Bronchial smooth muscle cell (primary cell): ENCODE data around the gene CDC42BPG. TPM values are rescaled to one million over a fixed set of nuclear protein-coding genes. Genes with fewer than 3 reads are reported as not detected.

Experiments
- total RNA-seq: library from RNA; depleted of rRNA; stranded (reverse); fragments of >200 nt; gene quantifications from 2 replicates; pipeline ENCODE4 v1.2.1, GENCODE V29; 2014

CDC42BPG gene, protein sequence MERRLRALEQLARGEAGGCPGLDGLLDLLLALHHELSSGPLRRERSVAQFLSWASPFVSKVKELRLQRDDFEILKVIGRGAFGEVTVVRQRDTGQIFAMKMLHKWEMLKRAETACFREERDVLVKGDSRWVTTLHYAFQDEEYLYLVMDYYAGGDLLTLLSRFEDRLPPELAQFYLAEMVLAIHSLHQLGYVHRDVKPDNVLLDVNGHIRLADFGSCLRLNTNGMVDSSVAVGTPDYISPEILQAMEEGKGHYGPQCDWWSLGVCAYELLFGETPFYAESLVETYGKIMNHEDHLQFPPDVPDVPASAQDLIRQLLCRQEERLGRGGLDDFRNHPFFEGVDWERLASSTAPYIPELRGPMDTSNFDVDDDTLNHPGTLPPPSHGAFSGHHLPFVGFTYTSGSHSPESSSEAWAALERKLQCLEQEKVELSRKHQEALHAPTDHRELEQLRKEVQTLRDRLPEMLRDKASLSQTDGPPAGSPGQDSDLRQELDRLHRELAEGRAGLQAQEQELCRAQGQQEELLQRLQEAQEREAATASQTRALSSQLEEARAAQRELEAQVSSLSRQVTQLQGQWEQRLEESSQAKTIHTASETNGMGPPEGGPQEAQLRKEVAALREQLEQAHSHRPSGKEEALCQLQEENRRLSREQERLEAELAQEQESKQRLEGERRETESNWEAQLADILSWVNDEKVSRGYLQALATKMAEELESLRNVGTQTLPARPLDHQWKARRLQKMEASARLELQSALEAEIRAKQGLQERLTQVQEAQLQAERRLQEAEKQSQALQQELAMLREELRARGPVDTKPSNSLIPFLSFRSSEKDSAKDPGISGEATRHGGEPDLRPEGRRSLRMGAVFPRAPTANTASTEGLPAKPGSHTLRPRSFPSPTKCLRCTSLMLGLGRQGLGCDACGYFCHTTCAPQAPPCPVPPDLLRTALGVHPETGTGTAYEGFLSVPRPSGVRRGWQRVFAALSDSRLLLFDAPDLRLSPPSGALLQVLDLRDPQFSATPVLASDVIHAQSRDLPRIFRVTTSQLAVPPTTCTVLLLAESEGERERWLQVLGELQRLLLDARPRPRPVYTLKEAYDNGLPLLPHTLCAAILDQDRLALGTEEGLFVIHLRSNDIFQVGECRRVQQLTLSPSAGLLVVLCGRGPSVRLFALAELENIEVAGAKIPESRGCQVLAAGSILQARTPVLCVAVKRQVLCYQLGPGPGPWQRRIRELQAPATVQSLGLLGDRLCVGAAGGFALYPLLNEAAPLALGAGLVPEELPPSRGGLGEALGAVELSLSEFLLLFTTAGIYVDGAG (N-terminal part only)
- total RNA-seq, result 0.16 and 0.69 TPM in 2 replicates

DNA sequence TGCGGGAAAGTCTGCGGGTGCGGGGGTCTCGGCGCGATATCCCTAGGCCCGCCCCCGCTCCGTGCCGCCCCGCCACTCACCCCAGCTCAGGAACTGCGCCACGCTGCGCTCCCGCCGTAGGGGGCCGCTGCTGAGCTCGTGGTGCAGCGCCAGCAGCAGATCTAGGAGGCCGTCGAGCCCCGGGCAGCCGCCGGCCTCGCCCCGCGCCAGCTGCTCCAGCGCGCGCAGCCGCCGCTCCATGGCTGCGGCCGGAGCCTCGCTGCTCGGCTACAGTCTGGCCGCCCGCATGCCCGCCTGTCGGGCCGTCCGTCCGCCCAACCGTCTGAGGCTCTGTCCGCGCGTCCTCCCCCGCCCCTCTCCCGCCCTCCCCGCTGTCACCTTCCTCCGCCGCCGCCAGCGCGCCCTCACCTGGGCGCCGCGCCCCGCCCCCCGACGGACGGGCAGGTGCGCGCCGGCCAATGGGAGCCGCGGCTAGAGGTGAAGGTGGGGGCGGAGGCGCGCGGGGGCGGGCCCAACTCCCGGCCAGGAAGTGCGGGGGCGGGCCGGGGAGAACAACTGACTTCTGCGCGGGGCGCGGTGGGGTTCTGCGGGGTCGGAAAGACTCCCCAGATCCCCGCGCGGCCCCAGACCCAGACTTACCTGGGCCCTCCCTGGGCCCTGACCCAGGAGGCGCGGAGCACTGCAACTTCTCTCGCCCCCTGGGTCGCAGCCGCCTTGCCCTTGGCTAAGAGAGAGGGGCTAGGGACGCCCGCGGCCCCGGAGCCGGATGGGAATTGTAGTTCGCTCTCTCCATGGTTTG lies at the start of gene CDC42BPG:
CDC42BPG (minus strand) TSS at position 324 of the 799 bp plus-strand sequence; CDS start at position 240, 84 bp downstream.

DNA sequence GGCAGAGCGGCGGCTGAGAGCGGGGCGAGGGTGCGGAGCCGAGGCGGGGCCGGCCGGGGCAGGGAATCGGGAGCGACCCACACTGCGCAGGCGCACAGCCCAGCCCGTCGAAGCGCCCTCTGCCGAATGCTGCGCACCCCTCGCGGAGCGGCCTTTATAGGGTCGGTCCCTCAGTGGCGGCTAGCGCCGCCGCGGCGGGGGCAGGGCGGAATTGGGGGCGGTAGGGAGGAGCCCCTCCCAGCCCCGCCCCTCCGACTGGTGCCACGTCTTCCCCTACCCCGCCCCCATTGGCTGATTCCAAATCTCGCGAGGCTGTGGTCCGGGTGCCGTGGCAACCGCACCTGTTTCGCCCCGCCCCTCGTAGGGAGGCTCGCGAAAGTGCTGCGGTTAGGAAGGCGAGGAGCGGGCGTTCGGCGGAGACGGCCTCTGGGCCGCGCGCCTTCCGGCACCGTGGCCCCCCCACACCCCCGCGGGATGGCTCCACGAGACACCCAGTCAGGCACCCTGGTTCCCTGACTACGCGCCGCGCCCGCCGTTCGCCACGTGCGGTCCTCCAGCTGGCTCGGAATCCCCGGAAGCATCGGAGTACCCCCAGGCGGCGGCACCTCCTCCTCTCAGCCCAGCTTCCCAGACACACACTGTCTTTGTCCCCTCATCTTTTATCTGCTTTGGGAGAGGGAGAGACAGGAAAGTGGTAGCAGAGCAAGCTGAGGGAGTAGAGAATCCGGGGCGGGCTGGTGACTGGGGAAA lies 34.2 kb upstream of the CDC42BPG start, which contains the start of gene EHD1:
EHD1 (minus strand) TSS at position 128 of the 750 bp plus-strand sequence. CDS start 157 bp downstream, outside the sequence.

DNA sequence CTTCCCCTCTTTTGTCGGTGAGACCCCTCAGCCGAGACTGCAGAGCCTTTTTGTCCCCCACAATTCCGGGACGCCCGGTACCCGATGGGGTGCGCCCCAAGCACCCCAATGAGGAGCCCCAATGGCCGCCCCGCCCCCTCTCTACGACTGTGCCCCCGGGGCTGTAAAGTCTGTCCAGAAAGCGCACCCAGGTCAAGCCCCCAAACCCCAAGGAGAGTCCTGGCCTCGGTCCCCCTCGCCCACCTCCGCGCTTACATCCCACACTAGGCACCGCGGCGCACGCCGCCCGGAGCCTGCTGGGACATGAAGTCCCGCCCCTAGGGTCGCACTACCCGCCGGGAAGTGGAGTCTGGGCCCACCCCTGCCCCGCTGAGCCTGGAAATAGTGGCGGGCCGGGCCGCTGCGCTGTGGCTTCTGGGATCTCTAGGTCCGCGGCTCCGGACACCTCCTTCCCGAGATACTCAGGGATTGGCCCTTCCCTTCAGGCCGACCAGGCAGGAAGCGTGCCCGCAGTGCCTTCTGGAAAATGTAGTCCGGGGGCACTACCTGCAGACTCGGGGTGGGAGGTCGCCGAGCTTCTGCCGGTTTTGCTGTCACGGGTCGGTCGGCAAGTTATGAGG lies 34.1 kb downstream of the CDC42BPG start, which contains the start of gene MEN1:
MEN1 (minus strand) TSS at position 281 of the 620 bp plus-strand sequence. CDS start 442 bp downstream, outside the sequence.

GRCh38 chr11:64803158-64803845 lies 41.2 kb downstream of the CDC42BPG start, which contains the start of gene MAP4K2:
MAP4K2 (minus strand) TSS chr11:64803214; CDS start chr11:64803149, 65 bp downstream.

DNA sequence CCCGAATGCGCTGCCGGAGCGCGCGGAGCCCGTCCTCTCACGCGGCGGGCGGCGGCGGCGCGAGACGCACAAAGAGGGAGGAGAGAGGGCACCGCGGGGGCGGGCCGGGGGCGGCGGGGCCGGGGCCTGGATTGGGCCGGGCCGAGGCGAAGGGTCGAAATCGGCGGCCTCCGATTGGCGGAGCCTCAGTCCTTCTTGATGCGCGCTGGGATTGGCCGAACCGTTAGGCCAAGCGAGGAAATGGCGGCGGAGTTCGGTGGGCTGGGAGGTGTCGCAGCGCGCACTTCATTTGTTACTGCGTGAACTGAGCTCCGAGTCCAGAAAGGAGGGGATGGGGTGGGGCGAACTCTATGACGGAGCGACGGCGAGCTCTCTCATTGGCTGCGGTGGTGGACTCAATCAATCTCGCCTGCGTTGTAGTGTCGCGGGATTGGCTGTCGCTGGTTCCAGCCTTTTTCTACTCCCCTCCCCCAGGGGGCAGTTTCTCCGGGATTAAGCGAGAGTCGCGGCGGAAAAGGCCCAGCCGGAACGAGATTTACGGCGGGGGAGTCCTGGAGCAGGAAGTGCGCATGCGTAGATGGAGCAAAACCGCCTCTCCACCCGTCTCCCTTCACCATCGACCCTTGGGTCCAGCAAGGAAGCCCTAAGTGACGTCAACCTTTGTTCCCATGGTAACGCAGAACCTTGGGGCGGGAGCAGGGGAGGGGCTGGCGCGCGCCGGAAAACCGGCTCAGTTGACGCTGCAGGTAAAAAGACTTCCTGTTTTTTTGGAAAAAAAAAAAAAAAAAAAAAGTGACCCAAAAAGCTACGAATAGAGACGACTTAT lies 65.8 kb downstream of the CDC42BPG start, which contains the start of gene SF1:
SF1 (minus strand) TSS at position 70 of the 826 bp plus-strand sequence. CDS start 150 bp downstream, outside the sequence.

Other genes with a start within 250 kb of the CDC42BPG start
- gene NRXN2, start 121.5 kb downstream of the CDC42BPG start, total RNA-seq, result 1.0 and 1.4 TPM in 2 replicates
- 0.16 TPM in 1 of 2 replicates, not detected in the other for gene RASGRP2, start 100.5 kb downstream of the CDC42BPG start, total RNA-seq
- gene PYGM, start 84.7 kb downstream of the CDC42BPG start, total RNA-seq, result 3.9 and 5.0 TPM in 2 replicates
- 46.3 and 58.8 TPM in 2 replicates for gene SF1, start 66.1 kb downstream of the CDC42BPG start, total RNA-seq
- 5.3 and 6.1 TPM in 2 replicates for gene MAP4K2, start 41.4 kb downstream of the CDC42BPG start, total RNA-seq
- gene MEN1, start 34.1 kb downstream of the CDC42BPG start, total RNA-seq, result 12.3 and 15.0 TPM in 2 replicates
- 56.6 and 151 TPM in 2 replicates for gene EHD1, start 34.0 kb upstream of the CDC42BPG start, total RNA-seq
- gene ATG2A, start 72.6 kb upstream of the CDC42BPG start, total RNA-seq, result 10.1 and 11.2 TPM in 2 replicates
- 5.8 and 6.4 TPM in 2 replicates for gene PPP2R5B, start 80.0 kb upstream of the CDC42BPG start, total RNA-seq
- gene GPHA2, start 91.2 kb upstream of the CDC42BPG start, total RNA-seq, result not detected in 2 replicates
- not detected in 2 replicates for gene MAJIN, start 127.5 kb upstream of the CDC42BPG start, total RNA-seq
- 0.26 and 0.63 TPM in 2 replicates for gene BATF2, start 152.3 kb upstream of the CDC42BPG start, total RNA-seq
- 91.1 and 126 TPM in 2 replicates for gene ARL2, start 169.5 kb upstream of the CDC42BPG start, total RNA-seq
- gene SNX15, start 182.8 kb upstream of the CDC42BPG start, total RNA-seq, result 8.4 and 15.0 TPM in 2 replicates
- 7.9 and 8.5 TPM in 2 replicates for gene SAC3D1, start 196.6 kb upstream of the CDC42BPG start, total RNA-seq
- gene NAALADL1, start 213.9 kb upstream of the CDC42BPG start, total RNA-seq, result 35.3 and 38.0 TPM in 2 replicates
- gene CDCA5, start 239.4 kb upstream of the CDC42BPG start, total RNA-seq, result 0.34 and 1.6 TPM in 2 replicates
- gene ZFPL1, start 239.6 kb upstream of the CDC42BPG start, total RNA-seq, result 26.0 and 32.2 TPM in 2 replicates